Measurements from ENCODE around the gene JADE3.

DNA sequence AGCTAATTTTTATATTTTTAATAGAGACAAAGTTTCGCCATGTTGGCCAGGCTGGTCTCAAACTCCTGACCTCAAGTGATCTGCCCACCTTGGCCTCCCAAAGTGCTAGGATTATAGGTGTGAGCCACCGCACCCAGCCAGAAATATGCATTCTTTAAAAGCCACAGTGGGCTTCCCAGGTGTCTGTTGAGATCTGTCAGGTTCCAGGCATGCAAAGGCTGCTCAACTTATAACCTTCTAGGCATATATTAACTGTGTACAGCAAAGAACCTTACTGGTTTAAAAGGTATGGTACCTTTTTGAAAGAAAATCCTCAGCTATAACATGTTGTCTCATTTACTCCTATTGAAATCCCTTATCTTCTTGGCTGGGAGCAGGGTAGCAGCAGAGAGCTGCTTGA is 42.5 kb downstream of the JADE3 start:
- TF ChIP-seq, protein P1, sequence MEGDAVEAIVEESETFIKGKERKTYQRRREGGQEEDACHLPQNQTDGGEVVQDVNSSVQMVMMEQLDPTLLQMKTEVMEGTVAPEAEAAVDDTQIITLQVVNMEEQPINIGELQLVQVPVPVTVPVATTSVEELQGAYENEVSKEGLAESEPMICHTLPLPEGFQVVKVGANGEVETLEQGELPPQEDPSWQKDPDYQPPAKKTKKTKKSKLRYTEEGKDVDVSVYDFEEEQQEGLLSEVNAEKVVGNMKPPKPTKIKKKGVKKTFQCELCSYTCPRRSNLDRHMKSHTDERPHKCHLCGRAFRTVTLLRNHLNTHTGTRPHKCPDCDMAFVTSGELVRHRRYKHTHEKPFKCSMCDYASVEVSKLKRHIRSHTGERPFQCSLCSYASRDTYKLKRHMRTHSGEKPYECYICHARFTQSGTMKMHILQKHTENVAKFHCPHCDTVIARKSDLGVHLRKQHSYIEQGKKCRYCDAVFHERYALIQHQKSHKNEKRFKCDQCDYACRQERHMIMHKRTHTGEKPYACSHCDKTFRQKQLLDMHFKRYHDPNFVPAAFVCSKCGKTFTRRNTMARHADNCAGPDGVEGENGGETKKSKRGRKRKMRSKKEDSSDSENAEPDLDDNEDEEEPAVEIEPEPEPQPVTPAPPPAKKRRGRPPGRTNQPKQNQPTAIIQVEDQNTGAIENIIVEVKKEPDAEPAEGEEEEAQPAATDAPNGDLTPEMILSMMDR (IDR thresholded peaks at IDR 0.05; ENCODE audit: borderline replicate concordance, extremely low read depth, low read length, poor library complexity, severe bottlenecking): no peak
- no peak for TF ChIP-seq EZH2 (IDR thresholded peaks at IDR 0.05; ENCODE audit: borderline replicate concordance, low read depth, low read length, severe bottlenecking)

Measured in DND-41 (cell line).